GM19043 (cell line): ENCODE results near the gene VSIG8.
"Not testable (repeated sequence)": the region's sequence is repeated elsewhere in the genome, so short reads cannot be mapped to it uniquely, and the experiment has no call there.

Experiments
- ATAC-seq: cut with Tn5 transposase; IDR thresholded peaks from one replicate; pipeline ENCODE4 v1.9.1; 2021; ENCODE audit warnings: low read depth; ENCODE audit not compliant: unreplicated experiment

The VSIG8 gene, protein sequence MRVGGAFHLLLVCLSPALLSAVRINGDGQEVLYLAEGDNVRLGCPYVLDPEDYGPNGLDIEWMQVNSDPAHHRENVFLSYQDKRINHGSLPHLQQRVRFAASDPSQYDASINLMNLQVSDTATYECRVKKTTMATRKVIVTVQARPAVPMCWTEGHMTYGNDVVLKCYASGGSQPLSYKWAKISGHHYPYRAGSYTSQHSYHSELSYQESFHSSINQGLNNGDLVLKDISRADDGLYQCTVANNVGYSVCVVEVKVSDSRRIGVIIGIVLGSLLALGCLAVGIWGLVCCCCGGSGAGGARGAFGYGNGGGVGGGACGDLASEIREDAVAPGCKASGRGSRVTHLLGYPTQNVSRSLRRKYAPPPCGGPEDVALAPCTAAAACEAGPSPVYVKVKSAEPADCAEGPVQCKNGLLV

DNA sequence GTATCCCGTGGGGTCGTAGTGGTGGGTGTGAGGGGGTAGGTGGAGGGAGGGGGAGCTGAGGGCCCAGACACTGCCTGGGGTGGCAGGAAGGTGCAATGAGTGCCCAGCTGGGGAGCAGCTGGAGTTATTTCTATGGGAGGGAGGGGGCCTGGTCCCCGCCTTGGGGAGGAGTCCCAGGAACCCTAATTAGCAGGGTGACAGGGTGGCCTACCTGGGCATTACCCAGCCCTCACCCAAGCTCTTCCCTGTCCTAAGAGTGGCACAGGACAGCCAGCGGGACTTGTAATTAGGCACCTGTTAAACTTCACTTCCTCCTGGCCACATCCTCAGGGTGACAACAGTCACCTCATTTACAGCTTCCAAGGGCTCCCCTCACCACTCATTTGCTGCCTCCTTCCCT is at the start of gene VSIG8:
VSIG8 (minus strand) TSS at position 101 of the 400 bp plus-strand sequence. CDS start 136 bp downstream, outside the sequence.
- ATAC-seq: no peak

DNA sequence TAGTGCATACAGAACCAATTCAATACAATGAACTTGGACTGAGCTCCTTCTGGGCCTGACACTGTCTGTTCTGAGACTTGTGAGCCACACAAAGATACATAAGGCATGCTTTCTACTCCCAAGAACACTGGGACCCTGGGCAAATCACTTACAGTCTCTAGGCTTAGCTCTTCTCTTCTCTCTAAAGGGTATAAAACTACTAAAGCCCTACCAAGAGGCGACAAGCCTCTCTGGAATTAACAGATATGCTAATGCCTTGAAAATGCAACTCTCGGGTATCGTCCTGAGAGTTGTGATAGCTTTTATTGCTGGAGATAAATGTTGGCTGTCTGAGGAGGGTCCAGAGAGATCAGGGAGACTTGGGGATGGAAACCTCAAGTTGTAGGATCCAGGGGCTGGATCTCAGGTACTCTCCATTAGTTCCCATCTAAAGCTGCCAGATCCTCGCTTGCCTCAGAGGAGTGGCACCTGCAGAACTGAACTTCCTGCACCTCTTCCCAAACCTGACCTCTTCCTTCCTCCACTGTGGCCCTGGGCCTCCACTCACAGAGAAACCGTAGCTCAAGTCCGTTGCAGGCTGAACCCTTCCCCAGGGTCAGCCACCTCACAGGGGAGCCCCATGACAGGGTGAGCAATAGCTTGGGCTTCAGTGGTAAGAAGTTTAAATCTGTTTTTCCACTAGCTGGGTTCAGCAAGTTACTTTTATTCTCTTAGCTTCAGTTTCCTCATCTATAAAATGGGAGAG is 49.0 kb upstream of the VSIG8 start:
- no peak for ATAC-seq

DNA sequence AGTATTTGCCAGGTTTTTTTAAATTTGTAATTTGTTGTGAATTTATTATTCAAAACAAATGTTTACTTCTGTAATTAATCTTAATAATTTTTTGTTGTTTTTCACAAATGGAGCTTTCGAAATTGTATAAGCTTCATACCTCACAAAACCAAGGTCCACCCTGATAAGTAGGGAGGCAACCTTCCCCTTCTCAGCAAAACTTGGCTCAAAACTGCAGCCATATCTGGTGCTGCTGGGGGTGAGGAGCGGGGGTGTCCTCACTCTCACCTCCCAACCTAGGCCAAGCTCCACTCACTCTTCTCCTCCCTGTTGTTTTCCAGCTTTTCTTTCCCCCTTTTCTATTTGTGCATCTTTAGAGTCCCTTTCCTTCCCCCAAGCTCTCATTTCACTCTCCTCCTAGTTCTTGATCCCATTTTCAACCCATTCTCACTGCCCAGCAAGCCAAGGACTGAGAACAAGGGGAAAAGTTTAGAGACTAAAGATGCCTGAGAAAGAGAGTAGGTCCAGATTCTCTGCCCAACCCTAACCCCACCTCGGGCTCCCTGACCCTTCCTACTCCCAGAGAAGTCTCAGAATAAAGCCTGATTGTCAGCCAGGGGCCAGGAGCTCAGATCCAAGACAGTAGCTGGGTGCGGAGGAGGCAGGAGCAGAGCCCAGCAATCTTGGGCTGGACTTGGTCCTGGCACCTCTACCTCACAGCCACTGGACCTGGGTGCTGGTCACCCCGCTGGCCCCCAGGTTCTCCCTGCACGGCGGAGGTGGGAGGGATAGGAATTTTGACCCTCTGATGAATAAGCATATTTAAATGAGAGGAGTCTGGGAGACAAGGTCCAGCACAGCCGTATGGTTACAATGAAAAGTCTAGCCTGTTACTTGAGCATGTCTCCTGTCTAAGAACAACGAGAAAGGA is 45.8 kb upstream of the VSIG8 start:
- no peak for ATAC-seq

DNA sequence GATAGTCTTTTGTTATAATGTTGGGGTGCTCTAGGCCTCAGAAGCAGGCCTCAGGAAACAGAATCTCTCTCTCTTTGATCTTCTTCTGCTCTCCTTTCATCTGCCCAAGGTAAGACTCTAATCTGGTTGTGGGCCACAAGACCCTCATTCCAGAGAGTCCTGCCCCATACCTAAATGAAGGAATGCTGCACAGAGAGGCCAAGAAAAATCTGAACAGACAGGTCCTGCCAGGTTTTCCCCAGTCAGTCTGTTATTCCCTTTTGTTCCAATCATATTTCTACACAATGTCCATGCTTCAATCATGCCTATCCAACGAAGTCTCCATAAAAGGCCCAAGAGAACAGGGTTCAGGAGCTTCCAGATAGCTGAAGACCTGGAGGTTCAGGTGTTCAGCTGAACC is 44.5 kb upstream of the VSIG8 start:
- ATAC-seq: no peak

DNA sequence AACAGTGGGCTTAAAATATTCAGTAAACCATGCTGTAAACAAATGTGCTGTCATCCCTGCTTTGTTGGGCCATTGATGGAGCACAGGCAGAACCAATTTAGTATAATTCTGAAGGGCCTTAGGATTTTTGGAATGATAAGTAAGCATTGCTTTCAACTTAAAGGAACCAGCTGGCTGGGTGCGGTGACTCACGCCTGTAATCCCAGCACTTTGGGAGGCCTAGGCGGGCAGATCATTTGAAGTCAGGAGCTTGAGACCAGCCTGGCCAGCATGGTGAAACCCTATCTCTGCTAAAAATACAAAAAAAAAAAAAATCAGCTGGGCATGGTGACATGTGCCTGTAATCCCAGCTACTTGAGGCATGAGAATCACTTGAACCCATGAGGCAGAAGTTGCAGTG is 41.6 kb upstream of the VSIG8 start:
- ATAC-seq: not testable (repeated sequence)

DNA sequence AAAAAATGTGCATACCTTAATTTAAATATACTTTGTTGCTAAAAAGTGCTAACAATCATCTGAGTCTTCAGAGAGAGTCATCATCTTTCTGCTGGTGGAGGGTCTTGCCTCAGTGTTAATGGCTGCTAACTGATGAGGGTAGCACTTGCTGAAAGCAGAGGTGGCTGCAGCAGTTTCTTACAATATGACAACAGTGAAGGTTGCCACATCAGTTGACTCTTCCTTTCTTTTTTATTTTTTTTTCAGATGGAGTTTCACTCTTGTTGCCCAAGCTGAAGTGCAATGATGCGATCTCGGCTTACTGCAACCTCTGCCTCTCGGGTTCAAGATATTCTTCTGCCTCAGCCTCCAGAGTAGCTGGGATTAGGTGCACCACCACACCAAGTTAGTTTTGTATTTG is 40.1 kb upstream of the VSIG8 start:
- no peak for ATAC-seq

DNA sequence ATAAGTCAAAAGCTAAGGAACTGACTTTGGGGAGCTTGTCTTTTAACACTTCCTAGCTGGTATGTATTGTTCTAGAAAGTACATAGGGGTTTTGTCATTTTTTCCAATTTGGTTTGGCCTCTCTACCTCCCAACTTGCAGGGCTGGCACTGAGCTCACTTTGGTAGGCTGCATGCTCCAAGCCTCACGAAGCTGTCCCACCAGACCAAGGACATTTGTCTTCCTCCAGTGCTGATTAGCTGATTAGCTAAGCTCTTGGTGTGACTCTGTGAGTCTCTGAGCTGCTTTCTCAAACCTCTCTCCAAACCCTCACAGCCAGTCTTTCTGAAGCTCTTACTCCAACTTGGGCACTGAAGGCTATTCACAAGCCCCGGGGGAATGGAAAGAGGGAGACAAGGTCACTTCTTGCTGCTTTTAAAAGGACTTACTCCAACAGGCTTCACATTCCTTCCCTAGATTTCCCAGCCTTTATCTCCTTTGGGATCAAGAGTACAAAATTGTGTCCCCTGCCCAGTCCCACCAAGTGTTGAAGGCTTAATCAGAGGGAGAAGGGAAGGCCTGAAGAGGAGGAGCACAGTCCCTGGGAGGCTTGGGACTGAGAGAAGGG is 38.4 kb upstream of the VSIG8 start:
- ATAC-seq: no peak

DNA sequence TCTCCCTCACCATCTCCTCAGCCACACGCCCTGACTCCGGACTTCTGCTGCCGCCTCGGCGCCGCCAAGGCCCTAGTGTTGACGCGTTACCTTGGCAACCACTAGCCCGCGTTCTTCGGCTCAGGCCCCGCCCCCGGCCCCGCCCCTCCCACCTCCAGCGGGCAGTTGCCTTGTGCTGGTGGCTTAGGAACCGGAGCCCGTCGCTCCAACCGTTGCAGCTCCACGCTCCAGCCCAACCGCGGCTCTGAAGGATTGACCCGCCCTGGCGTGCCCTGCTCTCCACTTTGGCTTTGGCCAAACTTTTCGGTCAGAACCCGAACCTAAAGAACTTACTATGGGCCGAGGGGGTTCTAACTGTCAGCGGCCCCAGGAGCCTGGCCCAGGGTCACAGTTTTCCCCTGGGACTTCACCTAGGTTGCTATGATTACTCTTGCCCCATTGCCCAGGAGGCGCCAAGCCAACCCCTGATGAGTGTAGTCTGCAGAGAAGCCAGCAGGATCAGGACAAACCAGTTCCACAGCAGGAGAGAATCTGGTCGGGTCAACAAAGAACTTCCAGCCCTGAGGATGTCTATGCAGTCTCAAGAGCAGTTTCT is 37.7 kb upstream of the VSIG8 start, which contains the start of gene CFAP45:
CFAP45 (minus strand) TSS at position 80 of the 595 bp plus-strand sequence; CDS start at position 13, 67 bp downstream.
- no peak for ATAC-seq

DNA sequence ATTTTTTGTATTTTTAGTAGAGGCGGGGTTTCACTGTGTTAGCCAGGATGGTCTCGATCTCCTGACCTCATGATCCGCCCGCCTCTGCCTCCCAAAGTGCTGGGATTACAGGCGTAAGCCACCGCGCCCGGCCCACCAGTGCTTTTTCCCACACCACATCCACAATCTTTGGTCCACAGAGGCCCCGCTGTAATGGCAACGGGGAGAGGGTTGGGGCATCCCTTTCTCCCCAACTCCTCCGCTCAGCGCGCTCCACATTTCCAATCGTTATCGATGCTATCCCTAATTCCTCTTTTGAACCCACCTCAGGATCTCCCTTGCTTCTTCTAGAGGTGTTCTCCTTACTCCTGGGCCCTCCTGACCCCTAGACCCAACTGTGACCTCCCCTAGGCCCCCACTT is 37.2 kb upstream of the VSIG8 start:
- ATAC-seq: not testable (repeated sequence)

DNA sequence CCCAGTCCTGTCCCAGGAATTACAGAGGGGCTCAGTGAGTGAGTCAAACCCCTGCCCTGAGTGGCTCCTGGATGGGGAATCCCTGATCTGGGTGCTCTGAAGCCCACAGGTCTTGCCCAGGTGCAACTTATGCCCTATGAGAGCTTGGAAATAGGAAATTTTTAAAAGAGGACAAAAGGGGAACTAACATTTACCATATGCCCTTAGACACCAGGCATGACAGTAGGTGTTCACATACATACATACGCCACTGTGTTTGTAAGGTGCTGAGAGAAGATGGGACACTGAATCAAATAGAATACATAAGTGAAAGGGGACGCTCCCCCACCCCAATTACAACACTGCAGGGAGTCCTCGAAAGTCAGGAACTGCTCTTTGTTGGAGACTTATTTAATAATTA is 36.1 kb upstream of the VSIG8 start:
- ATAC-seq: no peak

DNA sequence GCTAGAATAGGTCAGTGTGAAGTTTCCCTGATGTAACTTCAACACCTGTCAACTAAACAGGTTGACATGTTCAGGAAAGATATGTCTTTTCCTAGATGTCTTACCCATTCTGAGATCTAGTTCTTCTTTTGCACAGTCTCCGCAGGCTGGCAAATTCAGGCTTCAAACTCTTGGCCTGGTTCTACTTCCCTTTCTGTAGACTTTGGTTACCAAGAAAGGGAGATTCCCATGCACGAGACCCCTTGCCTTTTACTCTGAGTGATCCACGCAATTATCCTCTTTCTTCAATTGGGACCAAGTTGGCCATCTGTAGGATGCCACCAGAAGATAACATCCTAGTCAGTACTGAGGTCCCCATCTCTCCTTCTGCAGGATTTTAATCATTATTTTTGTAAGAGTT is 35.5 kb upstream of the VSIG8 start:
- no peak for ATAC-seq

DNA sequence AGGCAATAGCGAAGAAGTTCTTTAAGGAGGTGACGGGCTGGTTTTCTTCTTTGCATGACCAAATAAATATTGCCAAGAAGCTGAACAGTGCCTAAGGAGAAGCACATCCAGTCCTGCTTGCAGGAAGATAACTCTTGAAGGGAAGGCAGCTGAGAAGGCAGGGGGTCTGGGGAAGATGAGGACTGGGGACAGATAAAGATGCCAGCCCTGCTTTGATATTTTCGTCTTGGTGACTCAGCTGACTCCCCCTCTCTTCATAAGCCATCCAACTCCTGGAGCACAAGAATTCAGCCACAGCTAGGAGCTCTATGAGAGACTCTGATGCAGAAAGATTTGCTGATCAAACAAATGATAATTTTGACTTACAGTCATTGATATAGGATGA is 34.1 kb upstream of the VSIG8 start:
- ATAC-seq: no peak

DNA sequence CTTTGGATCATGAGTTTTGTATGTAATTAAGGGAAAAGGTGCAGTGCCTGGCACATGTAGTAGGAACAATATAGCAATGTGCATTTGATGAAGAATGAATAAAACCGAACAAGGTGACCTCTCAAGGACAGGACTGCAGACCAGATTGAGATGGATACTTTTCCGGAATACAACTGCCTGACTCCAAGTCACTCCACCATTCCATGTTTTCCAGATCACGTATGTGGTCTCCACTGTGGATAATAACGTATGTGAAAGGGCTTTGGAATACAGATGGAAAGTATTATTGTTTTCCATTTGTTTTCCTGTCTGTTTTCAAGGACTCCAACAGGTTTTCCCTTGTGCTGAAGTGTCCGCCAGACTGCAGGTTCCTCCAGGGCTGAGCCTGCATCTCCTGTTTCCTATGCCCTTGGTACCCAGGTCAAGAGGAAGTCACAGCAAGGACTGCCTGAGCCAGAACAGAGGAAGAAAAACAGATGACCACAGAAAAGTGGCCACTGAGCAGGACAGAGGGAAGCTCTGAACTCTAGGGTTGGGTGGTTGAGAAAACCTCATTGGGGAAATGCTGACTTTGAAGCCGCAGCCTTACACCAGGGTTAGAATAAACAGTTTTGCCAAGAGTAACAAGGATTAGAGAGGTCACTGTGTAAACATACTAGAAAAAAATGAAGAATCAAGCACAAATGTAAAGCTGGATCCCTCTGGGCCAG is 33.5 kb upstream of the VSIG8 start:
- no peak for ATAC-seq

DNA sequence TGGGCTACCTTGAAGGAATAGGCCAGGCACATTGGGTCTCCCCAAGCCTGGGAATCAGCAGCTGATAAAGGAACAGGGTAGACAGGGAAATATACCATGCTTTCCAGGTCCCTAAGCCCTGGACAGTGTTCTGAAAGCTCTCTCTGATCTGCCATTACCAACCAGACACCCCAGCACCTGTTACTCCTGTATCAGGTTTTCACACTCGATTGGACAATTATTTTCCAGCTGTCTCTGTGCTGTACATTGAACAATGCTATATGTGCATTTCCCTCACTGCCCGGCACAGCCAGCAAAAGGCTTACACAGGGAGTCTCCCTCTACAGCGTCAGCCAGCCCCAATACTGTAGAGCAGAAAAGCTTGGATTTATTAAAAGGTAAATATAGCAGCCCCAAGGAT is 32.8 kb upstream of the VSIG8 start:
- ATAC-seq: no peak

DNA sequence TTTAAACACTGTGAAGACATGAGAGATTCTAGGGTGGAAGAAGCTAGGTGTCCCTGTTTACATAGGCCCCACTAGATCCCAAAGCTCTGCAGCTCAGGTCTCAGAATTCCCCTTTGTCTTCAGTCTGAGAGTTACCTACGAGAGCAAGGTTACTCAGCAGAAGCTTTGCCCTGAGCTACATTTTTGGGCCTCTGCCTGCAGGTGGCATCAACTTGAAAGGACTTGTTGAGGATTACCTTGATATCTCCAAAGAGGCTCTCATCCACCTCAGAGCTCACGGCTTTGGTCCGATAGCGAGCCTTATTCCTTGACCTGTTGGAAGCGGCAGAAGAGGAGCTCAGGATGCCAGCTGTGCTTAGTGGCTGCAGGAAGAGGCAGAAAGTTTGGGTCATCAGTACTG is 30.5 kb upstream of the VSIG8 start:
- ATAC-seq: no peak

DNA sequence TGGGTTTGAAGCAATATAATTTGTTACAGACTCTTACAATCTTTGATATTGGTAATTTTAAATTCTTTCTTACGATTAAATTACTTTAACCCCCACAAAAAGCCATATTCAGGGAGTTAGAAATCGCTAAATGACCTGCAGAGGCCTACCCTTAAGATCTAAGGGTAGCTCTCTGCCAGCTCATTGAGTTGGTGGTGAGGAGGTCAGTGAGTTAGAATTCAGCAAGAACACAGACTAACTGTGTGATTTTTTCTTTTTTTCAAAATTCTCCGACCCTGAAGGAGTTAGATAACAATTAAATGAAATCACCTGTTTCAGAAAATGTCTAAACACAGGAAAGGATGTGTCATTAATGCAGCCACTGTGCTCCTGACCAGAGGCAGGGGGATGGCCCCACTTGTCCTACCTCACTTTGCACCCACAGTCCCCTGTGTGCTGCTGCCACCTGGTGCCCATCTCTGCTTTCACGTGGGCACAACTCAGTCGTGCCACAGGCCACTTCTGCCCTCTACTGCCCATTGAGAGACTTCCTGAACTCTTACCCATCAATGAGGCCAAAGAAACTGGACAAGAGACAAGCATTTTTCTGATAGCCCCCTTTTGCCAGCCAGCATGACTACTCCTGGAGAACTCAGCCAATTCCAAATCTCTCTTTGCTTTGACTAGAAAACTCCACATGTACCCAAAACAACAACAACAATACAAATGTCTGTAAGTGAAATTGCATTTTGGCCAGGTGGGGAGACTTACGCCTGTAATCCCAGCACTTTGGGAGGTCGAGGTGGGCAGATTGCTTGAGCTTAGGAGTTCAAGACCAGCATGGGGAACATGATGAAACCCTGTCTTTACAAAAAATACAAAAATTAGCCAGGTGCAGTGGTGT is 29.1 kb upstream of the VSIG8 start:
- no peak for ATAC-seq

DNA sequence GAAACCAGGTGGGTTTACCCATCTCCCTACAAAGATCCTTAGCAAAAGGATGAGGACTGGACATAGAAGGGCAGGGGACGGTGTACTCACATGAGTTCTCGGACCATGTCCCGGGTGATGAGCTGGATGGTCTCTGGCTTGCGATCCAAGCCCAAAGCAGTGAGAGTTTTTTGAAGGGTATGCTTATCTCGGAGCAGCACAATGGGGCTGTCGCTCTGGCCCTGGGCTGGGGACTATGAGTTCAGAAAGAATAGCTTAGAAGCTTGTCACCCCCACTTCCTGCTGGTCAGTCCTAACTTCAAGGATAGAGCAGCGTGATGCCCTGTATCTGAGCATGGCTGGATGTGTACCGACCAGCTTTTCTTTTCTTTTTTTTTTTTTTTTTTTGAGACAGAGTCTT is 27.9 kb upstream of the VSIG8 start:
- ATAC-seq: no peak

DNA sequence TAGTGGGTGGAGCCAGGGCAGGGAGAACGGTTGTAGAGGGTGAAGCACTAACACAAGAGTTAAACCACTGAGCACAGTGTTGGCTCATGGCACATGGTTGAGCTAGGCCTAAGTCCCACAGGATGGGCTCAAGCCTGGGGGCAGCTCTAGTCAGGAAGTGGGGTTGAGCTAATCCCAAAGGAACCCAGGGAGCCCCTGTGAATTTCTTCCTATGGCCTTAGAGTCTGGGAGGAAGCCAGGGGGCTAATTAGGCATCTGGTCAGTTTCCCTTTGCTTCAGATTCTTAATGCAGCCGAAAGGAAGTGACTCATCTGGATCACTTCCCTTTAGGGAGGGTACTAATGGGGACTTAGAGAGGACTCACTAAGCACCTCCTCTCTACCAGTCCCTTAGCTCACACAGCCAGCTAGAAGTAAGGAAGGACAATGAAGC is 27.4 kb upstream of the VSIG8 start:
- peak; percentile 96 for ATAC-seq
